ENCODE measurements around the gene WNT9A. TPM values are rescaled to one million over a fixed set of nuclear protein-coding genes. Genes with fewer than 3 reads are reported as not detected.

WNT9A gene
- total RNA-seq, 1 donor: 0.36 TPM

DNA sequence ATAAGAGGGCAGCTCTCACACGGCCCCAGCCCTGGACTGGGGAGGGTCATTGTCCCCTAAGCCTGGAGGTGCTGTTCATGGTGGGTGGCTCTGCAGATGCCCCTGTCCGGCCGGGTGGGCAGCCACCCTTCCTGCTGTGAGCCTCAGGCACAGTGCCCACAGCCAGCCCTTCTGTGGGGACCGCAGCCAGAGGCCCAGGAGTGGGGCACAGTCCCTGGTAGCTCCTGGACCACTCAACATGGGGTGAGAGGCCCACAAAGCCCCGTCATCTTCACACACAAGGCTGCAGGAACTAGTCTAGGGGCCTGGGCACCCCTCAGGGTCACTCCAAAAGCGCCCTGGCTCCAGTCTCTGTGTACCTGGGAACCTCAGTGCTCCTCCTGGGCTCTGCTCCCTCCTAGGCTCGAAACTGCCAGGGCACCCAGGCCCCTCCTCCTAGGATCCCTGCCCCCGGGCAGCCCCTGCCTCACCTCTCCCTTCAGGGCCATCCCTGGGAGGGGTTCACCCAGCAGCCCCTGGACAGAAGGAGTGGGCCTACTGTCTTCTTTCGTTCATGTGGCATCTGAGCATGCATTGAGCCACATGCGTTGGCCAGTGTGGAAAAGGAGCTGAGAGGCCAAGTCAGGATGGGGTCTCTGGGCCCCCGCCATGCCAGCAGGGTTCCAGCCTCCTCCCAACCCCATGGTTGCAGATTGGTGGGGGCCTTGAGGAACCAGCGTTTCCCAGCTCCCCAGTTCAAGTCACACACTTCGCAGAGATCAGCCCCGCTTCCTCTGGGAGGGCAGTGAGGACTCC is 43.0 kb downstream of the WNT9A start:
- TF ChIP-seq, protein P1, sequence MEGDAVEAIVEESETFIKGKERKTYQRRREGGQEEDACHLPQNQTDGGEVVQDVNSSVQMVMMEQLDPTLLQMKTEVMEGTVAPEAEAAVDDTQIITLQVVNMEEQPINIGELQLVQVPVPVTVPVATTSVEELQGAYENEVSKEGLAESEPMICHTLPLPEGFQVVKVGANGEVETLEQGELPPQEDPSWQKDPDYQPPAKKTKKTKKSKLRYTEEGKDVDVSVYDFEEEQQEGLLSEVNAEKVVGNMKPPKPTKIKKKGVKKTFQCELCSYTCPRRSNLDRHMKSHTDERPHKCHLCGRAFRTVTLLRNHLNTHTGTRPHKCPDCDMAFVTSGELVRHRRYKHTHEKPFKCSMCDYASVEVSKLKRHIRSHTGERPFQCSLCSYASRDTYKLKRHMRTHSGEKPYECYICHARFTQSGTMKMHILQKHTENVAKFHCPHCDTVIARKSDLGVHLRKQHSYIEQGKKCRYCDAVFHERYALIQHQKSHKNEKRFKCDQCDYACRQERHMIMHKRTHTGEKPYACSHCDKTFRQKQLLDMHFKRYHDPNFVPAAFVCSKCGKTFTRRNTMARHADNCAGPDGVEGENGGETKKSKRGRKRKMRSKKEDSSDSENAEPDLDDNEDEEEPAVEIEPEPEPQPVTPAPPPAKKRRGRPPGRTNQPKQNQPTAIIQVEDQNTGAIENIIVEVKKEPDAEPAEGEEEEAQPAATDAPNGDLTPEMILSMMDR (IDR thresholded peaks at IDR 0.05; ENCODE audit: extremely low read depth, low read depth, low read length): no peak
- Histone ChIP-seq H3K27ac (ENCODE audit: low read depth, low read length) (no peak overlapping the region), H3K9me3 (ENCODE audit: low read depth, low read length) (no peaks in the 10 kb centered on the region), H3K27me3 (ENCODE audit: insufficient read depth, low read length) (no peaks in the 10 kb centered on the region), H3K4me1 (ENCODE audit: insufficient read depth, low read length) (no peaks in the 10 kb centered on the region), H2AFZ (ENCODE audit: low read length) (no peak overlapping the region), H3K79me2 (ENCODE audit: insufficient read depth, low read length) (no peaks in the 10 kb centered on the region), H3K36me3 (ENCODE audit: insufficient read depth, low read length) (no peaks in the 10 kb centered on the region), H4K20me1 (ENCODE audit: insufficient read depth, low read length) (no peaks in the 10 kb centered on the region), H3K4me2 (ENCODE audit: insufficient read depth, low read length) (no peak overlapping the region), H3K4me3 (ENCODE audit: insufficient read depth, low read length) (no peak overlapping the region)
- no peak for DNase-seq (ENCODE audit: insufficient read length, low spot score, missing footprints)

DNA sequence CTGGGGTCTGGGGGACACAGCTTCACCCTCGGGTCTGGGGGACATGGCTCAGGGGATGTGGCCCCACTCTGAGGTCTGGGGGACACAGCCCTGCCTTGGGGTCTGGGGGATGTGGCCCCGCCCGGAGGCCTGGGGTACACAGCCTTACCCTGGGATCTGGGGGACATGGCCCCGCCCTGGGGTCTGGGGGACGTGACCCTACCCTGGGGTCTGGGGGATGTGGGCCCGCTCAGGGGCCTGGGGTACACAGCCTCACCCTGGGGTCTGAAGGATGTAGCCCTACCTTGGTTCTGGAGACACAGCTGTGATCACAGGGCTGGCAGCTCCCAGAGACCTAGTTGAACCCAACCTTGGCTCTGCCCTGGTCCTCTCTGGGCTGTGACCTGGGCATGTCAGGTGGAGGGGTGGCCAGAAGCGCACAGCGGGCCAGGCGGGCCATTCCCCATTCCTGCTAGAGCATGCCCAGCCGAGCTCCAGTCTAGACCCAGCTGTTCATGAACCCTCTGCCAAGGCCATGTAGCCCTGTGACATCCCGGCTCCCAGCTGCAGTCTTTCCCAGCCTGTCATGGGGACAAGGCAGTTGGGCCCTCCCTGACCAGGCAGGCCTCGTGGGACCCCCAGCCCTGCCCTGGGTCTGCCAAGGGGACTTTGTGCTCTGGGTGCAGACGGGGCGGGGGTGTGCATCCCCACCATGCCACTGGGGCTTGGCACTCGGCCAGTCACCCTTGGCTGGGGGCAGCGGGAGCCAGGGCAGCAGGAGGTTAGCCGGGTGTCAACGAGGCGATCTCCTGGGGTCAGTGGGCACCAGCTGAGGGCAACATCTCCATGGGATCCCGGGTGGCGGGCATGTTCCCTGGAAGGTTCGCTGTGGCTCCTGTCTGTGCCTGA is 43.9 kb downstream of the WNT9A start:
- Histone ChIP-seq H3K79me2 (ENCODE audit: insufficient read depth, low read length) (no peaks in the 10 kb centered on the region), H3K4me1 (ENCODE audit: insufficient read depth, low read length) (no peaks in the 10 kb centered on the region), H3K36me3 (ENCODE audit: insufficient read depth, low read length) (no peaks in the 10 kb centered on the region), H3K4me2 (ENCODE audit: insufficient read depth, low read length) (no peak overlapping the region), H4K20me1 (ENCODE audit: insufficient read depth, low read length) (no peaks in the 10 kb centered on the region), H3K27me3 (ENCODE audit: insufficient read depth, low read length) (no peaks in the 10 kb centered on the region), H3K27ac (ENCODE audit: low read depth, low read length) (no peak overlapping the region), H2AFZ (ENCODE audit: low read length) (no peak overlapping the region), H3K4me3 (ENCODE audit: insufficient read depth, low read length) (no peak overlapping the region), H3K9me3 (ENCODE audit: low read depth, low read length) (no peaks in the 10 kb centered on the region)
- TF ChIP-seq, protein P1 (IDR thresholded peaks at IDR 0.05; ENCODE audit: extremely low read depth, low read depth, low read length): no peak
- DNase-seq (ENCODE audit: insufficient read length, low spot score, missing footprints): no peak

DNA sequence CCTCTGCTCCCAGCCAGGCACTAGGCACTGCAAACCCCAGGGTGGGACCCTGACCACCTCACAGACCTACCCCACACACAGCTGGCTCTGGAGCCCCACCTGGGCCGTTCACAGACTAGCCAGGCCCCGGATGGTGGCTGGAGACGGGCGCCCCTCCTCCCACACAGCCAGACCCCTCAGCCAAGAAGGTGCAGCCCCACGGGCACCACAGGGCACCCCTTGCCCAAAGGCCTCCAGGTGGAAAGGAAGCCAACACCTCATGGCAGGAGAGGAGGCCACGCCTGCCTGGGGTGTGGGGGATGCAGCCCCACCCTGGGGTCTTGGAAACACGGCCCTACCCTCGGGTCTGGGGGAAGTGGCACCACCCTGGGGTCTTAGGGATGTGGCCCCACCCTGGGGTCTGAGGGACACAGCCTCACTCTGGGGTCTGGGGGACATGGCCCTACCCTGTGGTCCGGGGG is 44.6 kb downstream of the WNT9A start:
- H3K27me3 ChIP-seq (ENCODE audit: insufficient read depth, low read length): no peaks in the 10 kb centered on the region
- no peaks in the 10 kb centered on the region for H3K79me2 ChIP-seq (ENCODE audit: insufficient read depth, low read length)
- H3K4me3 ChIP-seq (ENCODE audit: insufficient read depth, low read length): no peak overlapping the region
- H3K36me3 ChIP-seq (ENCODE audit: insufficient read depth, low read length): no peaks in the 10 kb centered on the region
- no peaks in the 10 kb centered on the region for H4K20me1 ChIP-seq (ENCODE audit: insufficient read depth, low read length)
- H2AFZ ChIP-seq (ENCODE audit: low read length): no peak overlapping the region
- TF ChIP-seq, protein P1 (IDR thresholded peaks at IDR 0.05; ENCODE audit: extremely low read depth, low read depth, low read length): no peak
- no peak overlapping the region for H3K4me2 ChIP-seq (ENCODE audit: insufficient read depth, low read length)
- no peaks in the 10 kb centered on the region for H3K4me1 ChIP-seq (ENCODE audit: insufficient read depth, low read length)
- no peak for DNase-seq (ENCODE audit: insufficient read length, low spot score, missing footprints)
- H3K27ac ChIP-seq (ENCODE audit: low read depth, low read length): no peak overlapping the region
- no peaks in the 10 kb centered on the region for H3K9me3 ChIP-seq (ENCODE audit: low read depth, low read length)

DNA sequence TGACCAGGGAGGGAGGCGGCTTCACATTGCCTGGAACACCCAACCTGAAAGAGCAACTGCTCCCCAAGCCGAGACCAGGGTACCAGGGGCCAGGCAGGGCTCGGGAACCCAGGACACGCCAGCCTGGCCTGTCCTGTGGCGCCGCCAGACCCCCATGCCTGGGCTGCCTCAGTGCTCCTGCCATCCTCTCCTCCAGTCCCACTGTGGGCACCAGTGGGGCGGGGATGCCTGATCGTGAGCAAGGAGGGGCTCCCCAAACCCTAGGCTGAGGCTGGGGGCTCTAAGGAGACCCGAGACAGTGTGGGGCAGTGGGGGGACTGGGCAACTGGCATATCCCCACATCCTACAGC is 45.1 kb downstream of the WNT9A start:
- Histone ChIP-seq H4K20me1 (ENCODE audit: insufficient read depth, low read length) (no peaks in the 10 kb centered on the region), H3K4me2 (ENCODE audit: insufficient read depth, low read length) (no peak overlapping the region)

More for the DNA sequence above, 45.1 kb downstream of the WNT9A start:
- Histone ChIP-seq H3K4me3 (ENCODE audit: insufficient read depth, low read length) (no peak overlapping the region), H3K79me2 (ENCODE audit: insufficient read depth, low read length) (no peaks in the 10 kb centered on the region), H3K36me3 (ENCODE audit: insufficient read depth, low read length) (no peaks in the 10 kb centered on the region), H2AFZ (ENCODE audit: low read length) (no peak overlapping the region), H3K27me3 (ENCODE audit: insufficient read depth, low read length) (no peaks in the 10 kb centered on the region), H3K4me1 (ENCODE audit: insufficient read depth, low read length) (no peaks in the 10 kb centered on the region), H3K27ac (ENCODE audit: low read depth, low read length) (no peak overlapping the region), H3K9me3 (ENCODE audit: low read depth, low read length) (no peaks in the 10 kb centered on the region)
- TF ChIP-seq, protein P1 (IDR thresholded peaks at IDR 0.05; ENCODE audit: extremely low read depth, low read depth, low read length): no peak
- no peak for DNase-seq (ENCODE audit: insufficient read length, low spot score, missing footprints)
